HCT116 (cell line): Measurements from ENCODE around the gene KCNK18. TPM values are rescaled to one million over a fixed set of nuclear protein-coding genes. Genes with fewer than 3 reads are reported as not detected.

Source experiments
- ATAC-seq: fragments of 200-7000 bp; cut with Tn5 transposase; 2 replicates; pipeline ENCODE4 v1.9.1; 2020; ENCODE audit warnings: mild to moderate bottlenecking, moderate library complexity
- BruUV-seq: library from RNA; stranded (reverse); fragments of 400-500 nt; replicated peaks from 2 replicates; lab custom pipeline; 2021; lab: Mats Ljungman, UMichigan
- CTCF ChIA-PET: fragments of 300-600 bp; sonication (Branson Sonifier 250); formaldehyde crosslinking; loops from one replicate; lab custom pipeline; 2021; ENCODE audit warnings: antibody characterized with exemption; lab: Charles Lee
- POLR2A ChIA-PET: fragments of 300-600, 350-600 bp; sonication (Branson Sonifier 250); formaldehyde crosslinking; loops from one replicate; lab custom pipeline; 2021; ENCODE audit warnings: antibody characterized with exemption; lab: Charles Lee
- RAD21 ChIA-PET, 2 experiments: fragments of 300-600 bp; sonication (Branson Sonifier 250); formaldehyde crosslinking; loops; one replicate each; lab custom pipeline; 2023; ENCODE audit warnings: low total read pairs in 2 of 2; ENCODE audit not compliant: uncharacterized antibody in 2 of 2, unreplicated experiment in 2 of 2, low non-redundant PET in 1 of 2; lab: Charles Lee
- DNase-seq: peaks from one replicate; pipeline ENCODE4 v3.0.0-alpha.2; 2010; ENCODE audit warnings: low read depth, low spot score
- H2AFZ ChIP-seq: fragments of 200-600 bp; shearing (Covaris generic), sonication (generic); 2 replicates; pipeline ENCODE4 v1.6.1; 2017; ENCODE audit warnings: low read depth, mixed run types, mixed read lengths, antibody characterized with exemption, low read length; ENCODE audit not compliant: poor library complexity, severe bottlenecking
- H3K27ac ChIP-seq: 2 replicates; pipeline ENCODE4 v1.5.1; 2012; ENCODE audit warnings: low read depth, low read length
- H3K27me3 ChIP-seq: fragments of 200-600 bp; sonication (generic); 2 replicates; pipeline ENCODE4 v1.6.1; 2016; ENCODE audit warnings: mixed run types, low read length, mixed read lengths; ENCODE audit not compliant: insufficient read depth
- H3K36me3 ChIP-seq, 2 experiments: fragments of 200-500 bp in 1 of 2; fragments of 200-600 bp in 1 of 2; sonication (Bioruptor generic) in 1 of 2; sonication (generic) in 1 of 2; 2 replicates each; pipeline versions ENCODE4 v1.5.1 to v1.6.1; 2014 to 2016; ENCODE audit warnings: low read length in 2 of 2, inconsistent platforms in 1 of 2, mixed read lengths in 1 of 2, mixed run types in 1 of 2; ENCODE audit not compliant: insufficient read depth in 2 of 2, control insufficient read depth in 1 of 2
- H3K4me1 ChIP-seq, 2 experiments: fragments of 200-600 bp in 1 of 2; sonication (generic) in 1 of 2; 2 replicates each; pipeline versions ENCODE4 v1.5.1 to v1.6.1; 2012 to 2017; ENCODE audit warnings: low read length in 2 of 2, inconsistent platforms in 1 of 2, mild to moderate bottlenecking in 1 of 2, mixed read lengths in 1 of 2, mixed run types in 1 of 2, moderate library complexity in 1 of 2; ENCODE audit not compliant: insufficient read depth in 2 of 2, control insufficient read depth in 1 of 2
- H3K4me2 ChIP-seq: fragments of 200-600 bp; sonication (generic); 2 replicates; pipeline ENCODE4 v1.6.1; 2017; ENCODE audit warnings: mixed run types, low read length, mixed read lengths
- H3K4me3 ChIP-seq, 2 experiments: fragments of 200-600 bp in 1 of 2; sonication (generic) in 1 of 2; replicated peaks in 1 of 2; 2 replicates each; pipeline ENCODE4 v1.5.1; 2011 to 2016; ENCODE audit warnings: low read length in 2 of 2, control low read depth in 1 of 2, low read depth in 1 of 2, mild to moderate bottlenecking in 1 of 2, mixed read lengths in 1 of 2, mixed run types in 1 of 2
- H3K79me2 ChIP-seq: fragments of 200-600 bp; sonication (generic); 2 replicates; pipeline ENCODE4 v1.6.1; 2017; ENCODE audit warnings: mild to moderate bottlenecking, mixed run types, low read length, moderate library complexity, mixed read lengths; ENCODE audit not compliant: insufficient read depth
- H3K9ac ChIP-seq: fragments of 200-600 bp; sonication (generic); 2 replicates; pipeline ENCODE4 v1.6.1; 2016; ENCODE audit warnings: low read length, mixed read lengths
- H3K9me2 ChIP-seq: fragments of 200-600 bp; sonication (generic), shearing (Covaris generic); 2 replicates; pipeline ENCODE4 v1.6.1; 2017; ENCODE audit warnings: mixed run types, mild to moderate bottlenecking, moderate library complexity; ENCODE audit not compliant: insufficient read depth
- H3K9me3 ChIP-seq, 2 experiments: fragments of 200-500 bp in 1 of 2; fragments of 200-600 bp in 1 of 2; sonication (Bioruptor generic) in 1 of 2; sonication (generic) in 1 of 2; 2 replicates each; pipeline ENCODE4 v1.6.1; 2014 to 2017; ENCODE audit warnings: low read length in 2 of 2, mixed read lengths in 2 of 2, inconsistent platforms in 1 of 2, low read depth in 1 of 2, mild to moderate bottlenecking in 1 of 2, mixed run types in 1 of 2, moderate library complexity in 1 of 2; ENCODE audit not compliant: control insufficient read depth in 1 of 2, insufficient read depth in 1 of 2
- H4K20me1 ChIP-seq: fragments of 200-600 bp; sonication (generic), shearing (Covaris generic); 2 replicates; pipeline ENCODE4 v1.6.1; 2017; ENCODE audit warnings: mixed run types, mild to moderate bottlenecking, moderate library complexity; ENCODE audit not compliant: insufficient read depth
- ATF3 ChIP-seq: IDR thresholded peaks from 2 replicates; pipeline ENCODE4 v1.6.1; 2012
- CBX3 ChIP-seq: IDR thresholded peaks from 2 replicates; pipeline ENCODE4 v1.6.1; 2012; ENCODE audit warnings: low read depth
- CEBPB ChIP-seq: IDR thresholded peaks from 2 replicates; pipeline ENCODE4 v1.6.1; 2012; ENCODE audit warnings: low read depth
- EGR1 ChIP-seq: IDR thresholded peaks from 2 replicates; pipeline ENCODE4 v1.6.1; 2012; ENCODE audit warnings: low read depth
- EZH2phosphoT487 ChIP-seq: fragments of 200-600 bp; IDR thresholded peaks from 2 replicates; pipeline ENCODE4 v1.6.1; 2018; ENCODE audit warnings: antibody characterized with exemption, borderline replicate concordance
- JUND ChIP-seq: IDR thresholded peaks from 2 replicates; pipeline ENCODE4 v1.6.1; 2012
- POLR2A ChIP-seq: IDR thresholded peaks from 2 replicates; pipeline ENCODE4 v1.7.0; 2011; ENCODE audit warnings: borderline replicate concordance; ENCODE audit not compliant: insufficient read depth, insufficient read length; ENCODE audit errors: extremely low read depth
- POLR2AphosphoS5 ChIP-seq: IDR thresholded peaks from 2 replicates; pipeline ENCODE4 v1.6.1; 2011; ENCODE audit warnings: mild to moderate bottlenecking, low read depth, low read length, moderate library complexity
- RAD21 ChIP-seq: IDR thresholded peaks from 2 replicates; pipeline ENCODE4 v1.6.1; 2012; ENCODE audit warnings: low read depth, mild to moderate bottlenecking
- SIN3A ChIP-seq: IDR thresholded peaks from 2 replicates; pipeline ENCODE4 v1.6.1; 2012; ENCODE audit warnings: low read depth
- SP1 ChIP-seq: IDR thresholded peaks from 2 replicates; pipeline ENCODE4 v1.6.1; 2012; ENCODE audit warnings: low read depth
- SRF ChIP-seq: IDR thresholded peaks from 2 replicates; pipeline ENCODE4 v1.6.1; 2012; ENCODE audit warnings: low read depth
- TCF7L2 ChIP-seq: IDR thresholded peaks from 2 replicates; pipeline ENCODE4 v1.7.0; 2011; ENCODE audit warnings: borderline replicate concordance, inconsistent platforms; ENCODE audit not compliant: insufficient read depth, insufficient read length; ENCODE audit errors: extremely low read depth
- YY1 ChIP-seq: IDR thresholded peaks from 2 replicates; pipeline ENCODE4 v1.6.1; 2011; ENCODE audit warnings: low read length, low read depth, moderate library complexity, mild to moderate bottlenecking; ENCODE audit not compliant: insufficient replicate concordance; ENCODE audit errors: extremely low read depth
- ZBTB33 ChIP-seq: IDR thresholded peaks from 2 replicates; pipeline ENCODE4 v1.6.1; 2011; ENCODE audit warnings: mild to moderate bottlenecking, low read length, moderate library complexity; ENCODE audit not compliant: insufficient replicate concordance; ENCODE audit errors: extremely low read depth
- ZFX ChIP-seq: fragments of 450-650 bp; IDR thresholded peaks from 2 replicates; pipeline ENCODE4 v1.6.1; 2017
- intact Hi-C: fragments of 100-400 bp; cut with micrococcal nuclease; formaldehyde crosslinking; loops from 2 replicates; pipeline ENCODE4 v1.10.0; 2022
- total RNA-seq: library from RNA; stranded (reverse); gene quantifications from one replicate; pipeline ENCODE4 v1.2.1, GENCODE V29; 2021; ENCODE audit not compliant: unreplicated experiment
- TF ChIP-seq, protein P1 (sequence below), 3 experiments: fragments of 200-600 bp in 1 of 3; sonication (generic) in 1 of 3; IDR thresholded peaks in 2 of 3; conservative IDR thresholded peaks in 1 of 3; 2 replicates each; pipeline ENCODE4 v1.5.1; 2012 to 2017; ENCODE audit warnings: low read depth in 2 of 3, low read length in 2 of 3, antibody characterized with exemption in 1 of 3, borderline replicate concordance in 1 of 3, control low read depth in 1 of 3, mild to moderate bottlenecking in 1 of 3, mixed read lengths in 1 of 3, mixed run types in 1 of 3, moderate library complexity in 1 of 3; ENCODE audit not compliant: insufficient read depth in 1 of 3

Gene KCNK18
- total RNA-seq, 1 experiment from 2014 or later: not detected

DNA sequence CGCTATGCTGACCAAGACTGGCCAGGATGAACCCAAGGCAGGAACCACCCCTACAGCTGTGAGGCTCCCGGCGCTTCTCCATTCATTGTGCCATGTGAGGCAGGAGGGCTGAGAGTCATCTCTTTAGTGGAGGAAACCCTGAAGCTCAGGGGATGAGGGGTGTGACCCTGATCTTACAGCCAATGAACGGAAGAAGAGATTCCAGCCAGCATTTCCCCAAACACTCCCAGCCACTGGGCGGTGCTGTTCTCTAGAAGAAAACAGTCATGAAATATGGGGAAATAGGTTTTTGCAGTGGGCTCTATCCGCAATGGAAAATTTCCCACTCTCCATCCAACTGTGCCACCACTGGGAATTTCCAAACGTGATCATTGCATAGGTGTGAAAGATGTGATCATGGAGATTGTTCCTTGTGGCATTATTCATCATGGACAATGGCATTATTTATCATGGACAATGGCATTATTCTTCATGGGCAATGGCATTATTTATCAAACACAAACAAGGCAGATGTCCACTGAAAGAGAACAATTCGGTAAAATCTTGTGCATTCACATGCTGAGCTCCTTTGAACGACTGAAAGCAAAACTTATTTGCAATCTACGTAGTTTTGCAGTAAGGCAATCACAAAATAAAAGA, 29.6 kb downstream of the KCNK18 start:
- intact Hi-C loops: no loop called here
- H2AFZ ChIP-seq: peak overlapping the region; percentile 24

More for the DNA sequence above, 29.6 kb downstream of the KCNK18 start:
- ChIA-PET CTCF (interaction anchor here (0.6 to 3.8 kb wide), 13 partner anchors 9 to 253 kb away, joined by 3 to 49 read pairs (median 5); no protein-coding TSS in a partner anchor), POLR2A (no interaction called here), RAD21 (interaction anchor here (0.7 to 1.9 kb wide), 4 partner anchors 92 to 531 kb away, joined by 3 to 5 read pairs (median 4); no protein-coding TSS in a partner anchor)
- TF ChIP-seq POLR2A (no peak), EGR1 (no peak), SRF (no peak), SIN3A (no peak), CBX3 (no peak), TCF7L2 (no peak), EZH2phosphoT487 (no peak), JUND (no peak), RAD21 (peak; percentile 91), ZFX (no peak), ZBTB33 (no peak), SP1 (0 out of 2 replicates have a peak, but pooled peaks have one; percentile 11), ATF3 (no peak), YY1 (no peak), CEBPB (no peak), POLR2AphosphoS5 (no peak)
- TF ChIP-seq, protein P1, sequence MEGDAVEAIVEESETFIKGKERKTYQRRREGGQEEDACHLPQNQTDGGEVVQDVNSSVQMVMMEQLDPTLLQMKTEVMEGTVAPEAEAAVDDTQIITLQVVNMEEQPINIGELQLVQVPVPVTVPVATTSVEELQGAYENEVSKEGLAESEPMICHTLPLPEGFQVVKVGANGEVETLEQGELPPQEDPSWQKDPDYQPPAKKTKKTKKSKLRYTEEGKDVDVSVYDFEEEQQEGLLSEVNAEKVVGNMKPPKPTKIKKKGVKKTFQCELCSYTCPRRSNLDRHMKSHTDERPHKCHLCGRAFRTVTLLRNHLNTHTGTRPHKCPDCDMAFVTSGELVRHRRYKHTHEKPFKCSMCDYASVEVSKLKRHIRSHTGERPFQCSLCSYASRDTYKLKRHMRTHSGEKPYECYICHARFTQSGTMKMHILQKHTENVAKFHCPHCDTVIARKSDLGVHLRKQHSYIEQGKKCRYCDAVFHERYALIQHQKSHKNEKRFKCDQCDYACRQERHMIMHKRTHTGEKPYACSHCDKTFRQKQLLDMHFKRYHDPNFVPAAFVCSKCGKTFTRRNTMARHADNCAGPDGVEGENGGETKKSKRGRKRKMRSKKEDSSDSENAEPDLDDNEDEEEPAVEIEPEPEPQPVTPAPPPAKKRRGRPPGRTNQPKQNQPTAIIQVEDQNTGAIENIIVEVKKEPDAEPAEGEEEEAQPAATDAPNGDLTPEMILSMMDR (IDR thresholded peaks at IDR 0.05 in 2 of 3, conservative IDR thresholded peaks at IDR 0.05 in 1 of 3; ENCODE audit: borderline replicate concordance in 1 of 3, insufficient read depth in 1 of 3, low read depth in 2 of 3, low read length in 2 of 3): peak; percentile 91 to 96 (median 91)
- no peaks in the 10 kb centered on the region for H3K36me3 ChIP-seq
- peaks cover 28% of the 10 kb centered on the region; the same call in 1 of the 2 replicates for H3K27me3 ChIP-seq
- H4K20me1 ChIP-seq: no peaks in the 10 kb centered on the region
- H3K27ac ChIP-seq: no peak overlapping the region
- H3K9me2 ChIP-seq: no peaks in the 10 kb centered on the region
- no TSS peak for BruUV-seq
- ATAC-seq: peak; percentile 98
- 0 out of 2 replicates have a peak overlapping the region, but pooled peaks have one; percentile 5 for H3K4me2 ChIP-seq
- peak; percentile 67 for DNase-seq
- peaks cover 0 to under 1% of the 10 kb centered on the region in 2 experiments; a peak in 1 of 4 replicates for H3K4me1 ChIP-seq
- H3K4me3 ChIP-seq: no peak overlapping the region
- no peaks in the 10 kb centered on the region for H3K79me2 ChIP-seq
- no peaks in the 10 kb centered on the region for H3K9me3 ChIP-seq
- H3K9ac ChIP-seq: no peak overlapping the region
